ENCODE measurements around the gene LHFPL2.

The LHFPL2 gene

GRCh38 chr5:78594021-78594420 lies 54.6 kb downstream of the LHFPL2 start:
- no peak for DNase-seq

GRCh38 chr5:78593465-78593864 lies 55.1 kb downstream of the LHFPL2 start:
- DNase-seq: no peak

- DNase-seq: no peak
Observed at GRCh38 chr5:78592735-78593386, 55.7 kb downstream of the LHFPL2 start.

- DNase-seq: no peak
Observed at GRCh38 chr5:78591972-78592700, 56.4 kb downstream of the LHFPL2 start.

GRCh38 chr5:78591138-78591612 lies 57.4 kb downstream of the LHFPL2 start:
- no peak for DNase-seq

- no peak for DNase-seq
Observed at GRCh38 chr5:78589923-78590322, 58.6 kb downstream of the LHFPL2 start.

- no peak for DNase-seq
Observed at GRCh38 chr5:78588507-78588906, 60.1 kb downstream of the LHFPL2 start.

- DNase-seq: no peak
Observed at GRCh38 chr5:78587775-78588291, 60.7 kb downstream of the LHFPL2 start.

- DNase-seq: no peak
Observed at GRCh38 chr5:78587081-78587774, 61.3 kb downstream of the LHFPL2 start.

GRCh38 chr5:78586251-78586650 lies 62.3 kb downstream of the LHFPL2 start:
- no peak for DNase-seq

GRCh38 chr5:78578015-78578414 lies 70.6 kb downstream of the LHFPL2 start:
- DNase-seq: no peak

- DNase-seq: no peak
Observed at GRCh38 chr5:78577071-78577807, 71.3 kb downstream of the LHFPL2 start.

- DNase-seq: no peak
Observed at GRCh38 chr5:78576376-78576775, 72.2 kb downstream of the LHFPL2 start.

GRCh38 chr5:78574731-78575161 lies 73.8 kb downstream of the LHFPL2 start:
- no peak for DNase-seq

GRCh38 chr5:78574131-78574673 lies 74.4 kb downstream of the LHFPL2 start:
- no peak for DNase-seq

- no peak for DNase-seq
Observed at GRCh38 chr5:78573318-78573717, 75.3 kb downstream of the LHFPL2 start.

- DNase-seq: no peak
Observed at GRCh38 chr5:78570646-78571045, 77.9 kb downstream of the LHFPL2 start.

- no peak for DNase-seq
Observed at GRCh38 chr5:78569441-78569840, 79.1 kb downstream of the LHFPL2 start.

- DNase-seq: no peak
Observed at GRCh38 chr5:78568676-78569075, 79.9 kb downstream of the LHFPL2 start.

GRCh38 chr5:78568212-78568611 lies 80.4 kb downstream of the LHFPL2 start:
- DNase-seq: no peak

GRCh38 chr5:78567617-78568016 lies 81.0 kb downstream of the LHFPL2 start:
- DNase-seq: no peak

GRCh38 chr5:78566747-78567425 lies 81.7 kb downstream of the LHFPL2 start:
- DNase-seq: no peak

Data from stimulated activated CD4-positive, alpha-beta T cell treated with anti-CD3 and anti-CD28 coated beads, Interleukin-4, amount 100 ng/mL, for 1 hour (primary cell).